Measurements from ENCODE around the gene ZFYVE27.
A peak's percentile ranks its signal among the peaks of the same experiment; 100 is the strongest.
"Not testable (repeated sequence)": the region's sequence is repeated elsewhere in the genome, so short reads cannot be mapped to it uniquely, and the experiment has no call there.

The ZFYVE27 gene

GRCh38 chr10:97690133-97690532 lies 46.8 kb upstream of the ZFYVE27 start:
- no peak overlapping the region for H2AFZ ChIP-seq (ENCODE audit: insufficient read depth, low read length, poor library complexity)
- H2BK120ac ChIP-seq (ENCODE audit: insufficient read depth, low read length, poor library complexity) = no peak overlapping the region
- H2BK5ac ChIP-seq (ENCODE audit: low read depth, low read length, poor library complexity) = no peak overlapping the region
- H3K4ac ChIP-seq (ENCODE audit: low read depth, low read length) = no peak overlapping the region
- H3K9ac ChIP-seq (ENCODE audit: low read length) = no peak overlapping the region
- no peak overlapping the region for H3K27ac ChIP-seq (ENCODE audit: low read depth, low read length)
- no peak overlapping the region for H2BK12ac ChIP-seq (ENCODE audit: low read length)
- H3K14ac ChIP-seq (ENCODE audit: low read length) = no peak overlapping the region
- no peak overlapping the region for H3K4me2 ChIP-seq (ENCODE audit: low read length)
- H4K12ac ChIP-seq (ENCODE audit: low read depth, low read length) = no peak overlapping the region
- H3K36me3 ChIP-seq (ENCODE audit: control insufficient read depth in 1 of 2, insufficient read depth in 2 of 2, low read length in 2 of 2) = no peaks in the 10 kb centered on the region
- H3K9me3 ChIP-seq (ENCODE audit: insufficient read depth, low read depth, low read length) = no peaks in the 10 kb centered on the region
- no peak for DNase-seq
- H3K79me1 ChIP-seq (ENCODE audit: low read length) = peaks cover 12% of the 10 kb centered on the region
- no peak overlapping the region for H3K23ac ChIP-seq (ENCODE audit: low read length)
- WGBS (ENCODE audit: extremely low coverage, insufficient coverage, insufficient read length) = no CpG with 5 or more reads among the region's 3 CpGs
- peaks cover 4% of the 10 kb centered on the region for H3K79me2 ChIP-seq (ENCODE audit: control insufficient read depth, insufficient read depth, low read length, poor library complexity)
- no peak overlapping the region for H3K18ac ChIP-seq (ENCODE audit: low read length)
- H3K4me1 ChIP-seq (ENCODE audit: control insufficient read depth in 1 of 2, insufficient read depth in 2 of 2, low read length in 2 of 2) = peaks cover 7 to 11% of the 10 kb centered on the region in 2 experiments
- no peak overlapping the region for H4K91ac ChIP-seq (ENCODE audit: low read depth, low read length)
- no peaks in the 10 kb centered on the region for H3K27me3 ChIP-seq (ENCODE audit: insufficient read depth, low read length)
- H3K4me3 ChIP-seq (ENCODE audit: low read depth, low read length) = no peak overlapping the region
- H2AK5ac ChIP-seq (ENCODE audit: low read length) = no peak overlapping the region
- no peak overlapping the region for H4K8ac ChIP-seq (ENCODE audit: low read depth, low read length)

- H3K4me2 ChIP-seq (ENCODE audit: low read length); H3K9ac ChIP-seq (ENCODE audit: low read length); H3K9me3 ChIP-seq (ENCODE audit: insufficient read depth, low read depth, low read length); H2AK5ac ChIP-seq (ENCODE audit: low read length); H2BK5ac ChIP-seq (ENCODE audit: low read depth, low read length, poor library complexity); H3K4me1 ChIP-seq (ENCODE audit: control insufficient read depth in 1 of 2, insufficient read depth in 2 of 2, low read length in 2 of 2); H3K4me3 ChIP-seq (ENCODE audit: low read depth, low read length); DNase-seq; H3K79me1 ChIP-seq (ENCODE audit: low read length); H3K27me3 ChIP-seq (ENCODE audit: insufficient read depth, low read length); H2BK12ac ChIP-seq (ENCODE audit: low read length); H4K8ac ChIP-seq (ENCODE audit: low read depth, low read length); H3K79me2 ChIP-seq (ENCODE audit: control insufficient read depth, insufficient read depth, low read length, poor library complexity); H3K4ac ChIP-seq (ENCODE audit: low read depth, low read length); H3K14ac ChIP-seq (ENCODE audit: low read length); H3K23ac ChIP-seq (ENCODE audit: low read length); H3K18ac ChIP-seq (ENCODE audit: low read length); H4K91ac ChIP-seq (ENCODE audit: low read depth, low read length); H3K36me3 ChIP-seq (ENCODE audit: control insufficient read depth in 1 of 2, insufficient read depth in 2 of 2, low read length in 2 of 2); H2BK120ac ChIP-seq (ENCODE audit: insufficient read depth, low read length, poor library complexity); H3K27ac ChIP-seq (ENCODE audit: low read depth, low read length); H4K12ac ChIP-seq (ENCODE audit: low read depth, low read length); H2AFZ ChIP-seq (ENCODE audit: insufficient read depth, low read length, poor library complexity): not testable (repeated sequence)
- WGBS (ENCODE audit: extremely low coverage, insufficient coverage, insufficient read length) = no CpG with 5 or more reads among the region's 11 CpGs
Measured at GRCh38 chr10:97698072-97698655, 38.8 kb upstream of the ZFYVE27 start.

DNA sequence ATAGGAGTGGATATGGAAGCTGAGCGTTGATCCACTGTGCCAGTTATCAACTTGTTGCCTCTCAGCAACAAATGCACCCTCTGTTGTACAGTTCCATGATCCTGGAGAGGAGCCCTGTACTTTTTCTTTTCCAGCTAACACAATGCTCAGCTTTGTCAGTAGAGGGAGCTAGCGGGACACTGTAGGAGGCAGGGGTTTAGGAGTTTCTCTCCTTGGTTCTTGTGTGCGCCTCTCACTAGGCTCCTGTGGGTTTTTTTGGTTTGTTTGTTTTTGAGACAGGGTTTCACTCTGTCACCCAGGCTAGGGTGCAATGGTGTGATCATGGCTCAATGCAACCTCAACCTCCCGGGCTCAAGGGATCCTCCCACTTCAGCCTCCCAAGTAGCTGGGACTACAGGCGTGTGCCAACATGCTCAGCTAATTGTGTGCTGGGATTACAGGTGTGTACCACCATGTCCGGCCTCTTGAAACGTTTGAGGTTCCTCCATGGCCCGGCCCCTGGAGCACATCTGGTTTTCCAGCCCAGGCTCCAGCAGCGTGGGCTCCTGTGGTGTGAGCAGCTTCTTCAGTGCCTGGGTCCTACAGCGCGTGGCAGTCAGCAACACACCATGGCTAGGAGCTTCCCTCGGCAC lies 35.4 kb upstream of the ZFYVE27 start:
- H3K36me3 ChIP-seq (ENCODE audit: control insufficient read depth in 1 of 2, insufficient read depth in 2 of 2, low read length in 2 of 2) = no peaks in the 10 kb centered on the region
- H3K79me1 ChIP-seq (ENCODE audit: low read length) = peaks cover 3% of the 10 kb centered on the region
- H2BK120ac ChIP-seq (ENCODE audit: insufficient read depth, low read length, poor library complexity) = no peak overlapping the region
- H3K23ac ChIP-seq (ENCODE audit: low read length) = no peak overlapping the region
- DNase-seq = peak; percentile 51 to 84
- no CpG with 5 or more reads among the region's 12 CpGs for WGBS (ENCODE audit: extremely low coverage, insufficient coverage, insufficient read length)
- no peak overlapping the region for H2BK12ac ChIP-seq (ENCODE audit: low read length)
- H3K9ac ChIP-seq (ENCODE audit: low read length) = no peak overlapping the region
- peak overlapping the region; percentile 7 for H4K91ac ChIP-seq (ENCODE audit: low read depth, low read length)
- H4K8ac ChIP-seq (ENCODE audit: low read depth, low read length) = peak overlapping the region; percentile 43
- no peak overlapping the region for H3K4ac ChIP-seq (ENCODE audit: low read depth, low read length)
- H3K27me3 ChIP-seq (ENCODE audit: insufficient read depth, low read length) = no peaks in the 10 kb centered on the region
- H3K27ac ChIP-seq (ENCODE audit: low read depth, low read length) = no peak overlapping the region
- no peak overlapping the region for H3K4me2 ChIP-seq (ENCODE audit: low read length)
- H3K18ac ChIP-seq (ENCODE audit: low read length) = no peak overlapping the region
- H3K14ac ChIP-seq (ENCODE audit: low read length) = no peak overlapping the region
- no peaks in the 10 kb centered on the region for H3K9me3 ChIP-seq (ENCODE audit: insufficient read depth, low read depth, low read length)
- H3K79me2 ChIP-seq (ENCODE audit: control insufficient read depth, insufficient read depth, low read length, poor library complexity) = no peaks in the 10 kb centered on the region
- H4K12ac ChIP-seq (ENCODE audit: low read depth, low read length) = peak overlapping the region; percentile 44
- no peak overlapping the region for H2BK5ac ChIP-seq (ENCODE audit: low read depth, low read length, poor library complexity)
- H3K4me1 ChIP-seq (ENCODE audit: control insufficient read depth in 1 of 2, insufficient read depth in 2 of 2, low read length in 2 of 2) = no peaks in the 10 kb centered on the region
- H2AK5ac ChIP-seq (ENCODE audit: low read length) = no peak overlapping the region
- no peak overlapping the region for H2AFZ ChIP-seq (ENCODE audit: insufficient read depth, low read length, poor library complexity)
- H3K4me3 ChIP-seq (ENCODE audit: low read depth, low read length) = no peak overlapping the region

DNA sequence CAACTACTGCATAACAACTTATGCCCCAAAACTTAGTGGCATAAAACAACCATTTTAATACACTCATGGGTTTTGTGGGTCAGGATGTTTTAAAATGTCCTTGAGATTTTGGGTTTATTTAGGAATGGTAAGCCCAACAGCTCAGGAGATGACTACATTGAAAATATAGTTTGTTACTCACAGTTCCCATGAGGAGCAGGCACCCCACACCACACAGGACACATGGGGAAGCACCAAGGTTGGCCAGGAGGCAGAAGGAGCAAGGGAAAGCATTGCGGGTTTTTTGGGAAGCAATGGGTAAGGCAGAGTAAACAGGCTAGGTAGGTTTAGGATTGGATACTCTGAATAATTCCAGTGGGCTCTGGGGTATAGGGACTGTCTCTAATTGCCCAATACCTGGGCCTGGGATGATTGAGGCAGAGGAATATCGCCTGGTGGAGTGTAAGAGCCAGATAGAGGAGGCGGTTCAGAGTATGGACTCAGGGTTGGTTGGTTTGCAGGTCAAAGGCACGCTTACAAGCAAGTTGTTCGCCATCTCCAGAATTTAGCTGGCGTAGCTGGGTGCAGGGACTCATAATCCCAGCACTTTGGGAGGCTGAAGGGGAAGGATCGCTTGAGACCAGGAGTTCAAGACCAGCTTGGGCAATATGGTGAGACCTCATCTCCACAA lies 33.4 kb upstream of the ZFYVE27 start:
- Histone ChIP-seq H3K79me2 (ENCODE audit: control insufficient read depth, insufficient read depth, low read length, poor library complexity) (no peaks in the 10 kb centered on the region), H2BK120ac (ENCODE audit: insufficient read depth, low read length, poor library complexity) (no peak overlapping the region), H2BK12ac (ENCODE audit: low read length) (no peak overlapping the region), H3K79me1 (ENCODE audit: low read length) (peaks cover 3% of the 10 kb centered on the region), H4K8ac (ENCODE audit: low read depth, low read length) (no peak overlapping the region), H3K18ac (ENCODE audit: low read length) (no peak overlapping the region), H3K4me1 (ENCODE audit: control insufficient read depth in 1 of 2, insufficient read depth in 2 of 2, low read length in 2 of 2) (no peaks in the 10 kb centered on the region), H3K23ac (ENCODE audit: low read length) (no peak overlapping the region), H3K4me2 (ENCODE audit: low read length) (no peak overlapping the region), H2BK5ac (ENCODE audit: low read depth, low read length, poor library complexity) (no peak overlapping the region), H2AFZ (ENCODE audit: insufficient read depth, low read length, poor library complexity) (no peak overlapping the region), H3K36me3 (ENCODE audit: control insufficient read depth in 1 of 2, insufficient read depth in 2 of 2, low read length in 2 of 2) (no peaks in the 10 kb centered on the region), H3K4ac (ENCODE audit: low read depth, low read length) (no peak overlapping the region), H3K9me3 (ENCODE audit: insufficient read depth, low read depth, low read length) (no peaks in the 10 kb centered on the region), H3K14ac (ENCODE audit: low read length) (no peak overlapping the region), H3K4me3 (ENCODE audit: low read depth, low read length) (no peak overlapping the region), H4K12ac (ENCODE audit: low read depth, low read length) (no peak overlapping the region), H4K91ac (ENCODE audit: low read depth, low read length) (no peak overlapping the region), H3K27me3 (ENCODE audit: insufficient read depth, low read length) (no peaks in the 10 kb centered on the region), H2AK5ac (ENCODE audit: low read length) (no peak overlapping the region), H3K9ac (ENCODE audit: low read length) (no peak overlapping the region), H3K27ac (ENCODE audit: low read depth, low read length) (no peak overlapping the region)
- no peak for DNase-seq
- WGBS (ENCODE audit: extremely low coverage, insufficient coverage, insufficient read length) = no CpG with 5 or more reads among the region's 7 CpGs

Measured in trophoblast cell (in vitro differentiated cells and primary cell).